ENCODE measurements around the gene NCOA1.
A peak's percentile ranks its signal among the peaks of the same experiment; 100 is the strongest.
"Not testable (repeated sequence)": the region's sequence is repeated elsewhere in the genome, so short reads cannot be mapped to it uniquely, and the experiment has no call there.

NCOA1 gene

DNA sequence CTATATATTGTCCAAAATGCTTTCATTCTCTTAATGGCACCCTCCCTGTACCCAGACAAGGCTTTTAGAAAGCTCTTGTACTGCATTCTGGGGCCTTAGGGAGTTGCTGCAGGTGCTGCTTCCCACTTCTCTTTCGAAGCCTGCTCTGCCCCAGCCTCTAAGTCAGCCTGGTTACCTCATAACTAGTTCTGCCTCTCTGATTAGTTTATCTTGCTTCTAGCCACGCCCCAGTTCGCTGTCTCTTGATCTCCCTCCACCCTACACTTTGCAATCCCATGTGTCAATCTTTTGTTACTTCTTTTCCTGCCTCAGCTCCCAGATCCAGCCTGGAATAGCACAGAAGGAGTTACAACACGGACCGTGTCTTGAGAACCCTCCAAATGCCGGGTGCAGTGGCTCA, 13.8 kb upstream of the NCOA1 start:
- no peak for DNase-seq

DNA sequence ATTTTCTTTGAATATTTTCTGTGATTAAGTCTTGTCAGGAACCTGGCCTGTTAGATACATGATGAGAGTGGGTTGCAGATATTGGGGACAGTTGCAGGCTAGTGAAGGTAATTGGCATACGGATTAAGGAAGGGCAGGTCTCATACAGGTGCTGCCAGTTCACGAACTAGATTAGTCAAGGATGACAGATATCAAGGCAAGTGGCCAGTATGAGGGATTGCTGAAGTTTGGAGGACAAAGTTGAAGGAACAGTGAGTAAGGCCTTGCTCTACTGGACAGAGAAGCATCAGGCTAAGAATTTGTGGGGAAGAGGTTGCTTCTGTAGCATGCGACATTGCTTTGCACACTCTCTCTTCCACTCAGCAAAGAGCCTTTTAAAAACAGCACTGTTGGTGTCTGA, 12.8 kb upstream of the NCOA1 start:
- DNase-seq: no peak

DNA sequence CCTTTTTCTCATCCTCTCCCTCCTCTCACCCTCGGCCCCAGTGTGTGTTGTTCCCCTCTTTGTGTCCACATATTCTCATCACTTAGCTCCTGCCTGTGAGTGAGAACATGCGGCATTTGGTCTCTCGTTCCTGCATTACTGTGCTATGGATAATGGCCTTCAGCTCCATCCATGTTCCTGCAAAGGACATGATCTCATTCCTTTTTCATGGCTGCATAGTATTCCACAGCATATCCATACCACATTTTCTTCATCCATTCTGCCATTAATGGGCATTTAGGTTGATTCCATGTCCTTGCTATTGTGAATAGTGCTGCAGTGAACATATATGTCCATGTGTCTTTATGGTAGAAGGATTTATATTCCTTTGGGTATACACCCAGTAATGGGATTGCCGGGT, 10.8 kb upstream of the NCOA1 start:
- no peak for DNase-seq

GRCh38 chr2:24482251-24482971, 8.6 kb upstream of the NCOA1 start:
- DNase-seq: peak; percentile 92 to 96 (median 92)

- no peak for DNase-seq
Measured at GRCh38 chr2:24482972-24483300, 8.1 kb upstream of the NCOA1 start.

DNA sequence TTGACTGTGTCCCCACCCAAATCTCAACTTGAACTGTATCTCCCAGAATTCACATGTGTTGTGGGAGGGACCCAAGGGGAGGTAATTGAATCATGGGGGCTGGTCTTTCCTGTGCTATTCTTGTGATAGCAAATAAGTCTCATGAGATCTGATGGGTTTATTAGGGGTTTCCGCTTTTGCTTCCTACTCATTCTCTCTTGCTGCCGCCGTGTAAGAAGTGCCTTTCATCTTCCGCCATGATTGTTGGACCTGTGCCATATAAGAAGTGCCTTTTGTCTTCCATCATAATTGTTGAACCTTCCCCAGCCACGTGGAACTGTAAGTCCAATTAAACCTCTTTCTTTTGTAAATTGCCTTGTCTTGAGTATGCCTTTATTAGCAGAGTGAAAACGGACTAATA, 6.4 kb upstream of the NCOA1 start:
- DNase-seq: not testable (repeated sequence)

DNA sequence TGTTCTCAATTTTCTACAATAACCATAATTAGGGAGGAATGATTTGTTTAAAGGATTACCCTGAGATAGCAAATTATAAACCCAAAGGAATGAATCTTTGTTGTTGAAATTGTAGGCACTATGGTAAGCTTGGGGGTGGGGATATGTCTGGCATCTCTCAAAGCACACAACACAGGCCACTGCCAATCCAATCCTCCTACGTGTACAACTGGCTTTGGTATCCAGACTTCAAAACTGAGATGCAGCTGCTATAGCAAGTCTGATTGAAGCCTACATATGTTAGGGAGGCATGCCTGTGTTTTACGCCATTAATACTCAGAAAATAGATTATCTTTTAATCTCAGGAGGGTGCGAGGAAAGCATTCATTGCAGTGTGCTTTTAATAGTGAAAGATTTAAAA, 5.9 kb upstream of the NCOA1 start:
- no peak for DNase-seq

DNA sequence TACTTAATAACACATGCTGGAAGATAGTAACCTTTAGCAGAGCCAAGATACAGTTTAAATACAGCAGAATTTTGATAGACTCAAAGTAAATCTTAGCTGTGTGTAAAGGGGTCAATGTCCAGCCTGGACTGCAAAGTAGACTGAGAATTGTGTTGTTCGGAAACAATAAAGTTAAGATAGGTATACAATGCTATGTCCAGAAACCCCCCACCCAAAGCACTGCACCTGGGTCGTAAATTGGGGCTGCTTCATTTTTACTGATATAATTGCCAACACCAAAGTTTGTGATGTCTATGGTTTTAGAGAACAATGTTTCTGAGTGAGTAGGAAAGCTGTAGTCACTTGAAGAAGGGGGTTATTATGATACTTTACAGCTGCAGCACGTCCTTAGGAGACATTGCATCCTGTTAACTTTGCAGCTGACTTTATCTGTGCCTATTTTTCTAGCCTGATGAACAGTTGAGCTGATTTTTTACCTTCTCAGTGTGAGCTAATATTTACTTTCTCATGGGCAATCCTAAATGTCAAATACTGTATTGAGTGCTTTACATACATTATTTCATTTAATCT, 4.3 kb upstream of the NCOA1 start:
- no peak for DNase-seq

DNA sequence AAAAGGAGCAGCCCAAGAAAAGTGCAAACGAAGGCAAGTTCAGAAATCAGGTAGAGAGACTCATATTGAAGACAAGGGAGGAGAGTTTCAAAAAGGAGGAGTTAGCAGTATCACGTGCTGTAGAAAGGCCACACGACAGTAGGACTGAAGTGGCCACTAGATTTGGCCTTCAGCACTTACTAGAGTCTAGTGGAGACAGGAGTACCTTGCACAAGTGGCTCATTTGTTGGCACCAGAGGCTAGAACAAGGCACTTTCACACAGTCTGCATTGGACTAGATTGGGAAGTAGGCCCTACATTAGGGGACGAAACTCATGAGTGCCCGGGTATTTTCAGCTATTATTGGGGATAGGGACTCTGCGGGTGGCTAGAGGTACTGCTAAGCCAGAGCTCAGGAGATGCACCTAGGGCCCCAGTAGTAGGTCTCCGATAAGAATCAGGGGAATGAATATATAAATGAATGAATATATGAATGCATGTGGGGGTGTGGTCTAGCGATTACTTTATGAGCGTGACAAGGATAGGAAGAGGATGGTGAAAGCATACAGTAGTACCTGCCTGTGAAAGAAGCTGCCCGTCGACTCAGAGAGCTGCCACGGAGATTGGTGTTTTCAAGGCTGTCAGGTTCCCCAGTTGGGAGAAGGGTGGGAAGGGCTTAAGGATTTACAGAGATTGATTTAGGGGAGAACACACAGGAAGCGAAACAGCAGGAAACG, 1.4 kb upstream of the NCOA1 start:
- DNase-seq: no peak

DNA sequence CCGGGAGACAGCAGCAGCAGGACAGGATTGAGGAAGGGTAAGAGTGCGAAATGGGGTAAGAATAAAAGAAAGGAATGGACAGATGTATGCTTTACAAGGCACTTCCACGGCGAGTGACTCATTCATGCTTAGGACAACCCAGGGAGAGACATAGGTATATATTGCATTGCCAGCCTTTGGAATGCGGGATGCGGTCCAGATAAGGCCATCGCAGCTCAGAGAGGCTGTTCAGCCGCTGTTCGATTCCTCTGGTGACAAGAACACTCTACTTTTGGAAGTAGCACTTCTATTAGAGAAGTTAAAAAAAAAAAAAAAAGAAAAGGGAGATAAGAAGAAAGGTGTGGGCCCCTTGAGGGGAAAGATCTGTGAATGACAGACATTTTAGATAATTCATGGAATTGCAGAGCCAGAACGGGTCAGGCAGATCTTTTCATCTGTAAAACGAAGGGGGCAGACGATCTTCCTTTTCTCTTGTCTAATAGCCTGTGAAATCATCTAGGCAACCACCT, 819 bp upstream of the NCOA1 start:
- DNase-seq: peak in 2 of 3 donors; percentile 31 to 36

- DNase-seq: peak; percentile 68 to 87 (median 75)
Measured at GRCh38 chr2:24491542-24492420, 727 bp downstream of the NCOA1 start.

DNA sequence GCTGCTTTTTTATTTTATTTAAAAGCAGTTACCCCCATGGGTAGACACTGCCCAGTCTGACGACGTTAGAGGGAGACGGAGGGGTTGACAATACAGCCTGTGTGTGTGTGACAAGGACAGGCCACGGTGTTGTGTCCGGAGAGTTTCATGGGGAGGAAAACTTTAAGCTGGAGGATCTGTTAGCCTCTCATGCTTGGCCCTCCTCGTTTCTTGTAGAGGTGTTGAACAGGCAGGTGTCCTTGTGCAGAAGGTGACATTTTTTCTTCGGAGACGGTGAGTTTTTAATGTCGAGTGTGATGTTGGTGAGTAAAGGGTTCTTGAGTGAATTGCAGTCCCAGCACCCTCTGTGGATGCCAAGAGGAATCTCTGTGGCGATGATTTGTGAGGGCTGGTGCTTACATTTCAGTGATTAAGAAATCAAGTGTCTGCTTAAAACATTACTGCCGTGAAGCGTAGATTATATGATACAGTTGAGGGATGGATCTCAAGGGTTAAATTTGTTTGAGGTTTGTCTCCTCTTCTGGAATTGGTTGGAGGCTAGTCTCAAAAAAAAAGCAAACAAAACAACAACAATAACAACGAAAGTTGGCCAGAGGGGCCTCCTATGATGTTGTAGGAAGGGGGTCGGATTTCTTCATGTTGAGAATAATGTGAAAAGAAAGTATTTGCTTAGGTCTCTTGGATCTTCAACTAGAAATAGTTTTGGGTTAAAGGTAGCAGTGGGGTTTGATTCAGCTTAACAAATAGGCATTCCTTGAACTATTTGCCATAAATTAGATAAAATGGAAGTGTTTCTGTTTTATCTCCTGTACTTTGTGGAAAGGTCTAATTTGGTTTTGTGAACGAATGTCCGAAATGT, 1.6 kb downstream of the NCOA1 start:
- DNase-seq: peak in 2 of 3 donors; percentile 20 to 33

GRCh38 chr2:24493713-24494112, 2.7 kb downstream of the NCOA1 start:
- peak; percentile 42 to 77 (median 61) for DNase-seq

DNA sequence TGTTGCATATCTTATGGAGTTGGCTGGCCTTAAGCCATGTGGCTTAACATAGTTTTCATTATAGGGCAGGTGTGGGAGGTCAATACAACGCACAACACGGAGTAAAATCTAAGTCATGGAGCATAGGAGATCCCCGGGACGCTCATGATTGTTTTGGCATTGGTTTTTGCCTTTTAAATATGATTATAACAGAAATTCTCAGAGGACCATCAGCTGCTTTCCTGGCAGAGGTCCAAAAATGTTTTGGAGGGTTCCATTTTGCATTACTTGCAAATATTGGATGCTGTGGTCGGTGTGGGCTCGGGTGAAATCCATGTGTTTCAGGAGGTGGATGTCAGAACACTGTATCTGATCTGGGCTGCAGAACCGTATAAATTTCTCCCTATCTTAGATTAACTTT, 3.4 kb downstream of the NCOA1 start:
- no peak for DNase-seq

GRCh38 chr2:24495451-24495850, 4.4 kb downstream of the NCOA1 start:
- DNase-seq: no peak

GRCh38 chr2:24496959-24497358, 5.9 kb downstream of the NCOA1 start:
- no peak for DNase-seq

- no peak for DNase-seq
Measured at GRCh38 chr2:24497685-24498084, 6.6 kb downstream of the NCOA1 start.

DNA sequence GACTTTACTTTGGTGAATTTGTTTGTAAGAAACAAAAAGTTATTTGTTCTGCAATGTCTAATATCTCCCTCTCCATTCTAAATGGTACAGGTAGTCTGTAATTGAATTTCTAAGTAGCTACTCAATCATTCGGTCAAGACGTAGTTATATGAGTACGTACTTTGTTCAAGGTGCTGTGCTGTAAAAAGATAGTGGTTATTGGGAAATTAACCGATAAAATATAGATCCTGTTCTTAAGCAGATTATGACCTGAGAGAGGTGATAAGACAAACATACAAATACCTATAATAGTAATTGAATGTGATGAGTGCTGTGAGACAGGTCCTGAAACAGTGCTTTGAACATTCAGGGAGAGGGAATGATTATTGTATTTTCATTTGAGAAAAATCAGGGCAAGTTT, 7.1 kb downstream of the NCOA1 start:
- DNase-seq: no peak

GRCh38 chr2:24501813-24502212, 10.8 kb downstream of the NCOA1 start:
- no peak for DNase-seq

DNA sequence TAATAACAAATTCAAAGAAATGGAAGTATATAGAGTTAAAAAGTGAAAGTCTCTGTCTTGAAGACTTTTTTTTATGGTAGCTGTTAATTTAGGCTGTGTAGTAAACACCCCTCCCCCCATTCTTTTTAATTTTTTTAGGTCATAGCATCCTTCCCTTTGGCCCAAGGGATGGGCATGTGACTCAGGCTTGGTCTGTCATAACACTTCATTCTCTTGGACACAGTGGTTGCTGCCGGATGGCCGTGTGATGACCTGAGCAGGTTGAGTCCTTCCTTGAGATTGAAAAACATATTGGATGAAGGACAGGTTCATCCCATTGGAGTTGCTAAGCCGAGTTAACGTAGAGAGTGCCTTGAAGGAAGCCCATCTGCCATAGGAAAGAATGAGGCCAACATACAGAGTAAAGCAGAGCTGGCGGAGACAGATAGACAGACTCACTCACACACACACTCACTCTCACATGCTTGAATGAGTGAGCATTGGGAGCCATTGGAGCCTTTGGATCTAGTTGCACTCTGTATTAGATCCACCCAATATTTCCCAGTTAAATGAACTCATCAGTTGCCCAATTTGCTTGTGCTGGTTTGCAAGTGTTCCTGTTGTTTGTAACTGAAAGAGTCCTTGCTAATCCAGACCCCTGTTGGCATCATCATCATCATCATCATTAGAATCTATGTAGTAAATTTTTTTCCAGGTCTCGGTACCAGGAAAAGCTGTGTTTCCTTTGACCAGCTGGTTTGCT, 14.7 kb downstream of the NCOA1 start:
- DNase-seq: peak; percentile 24 to 55 (median 44)

DNA sequence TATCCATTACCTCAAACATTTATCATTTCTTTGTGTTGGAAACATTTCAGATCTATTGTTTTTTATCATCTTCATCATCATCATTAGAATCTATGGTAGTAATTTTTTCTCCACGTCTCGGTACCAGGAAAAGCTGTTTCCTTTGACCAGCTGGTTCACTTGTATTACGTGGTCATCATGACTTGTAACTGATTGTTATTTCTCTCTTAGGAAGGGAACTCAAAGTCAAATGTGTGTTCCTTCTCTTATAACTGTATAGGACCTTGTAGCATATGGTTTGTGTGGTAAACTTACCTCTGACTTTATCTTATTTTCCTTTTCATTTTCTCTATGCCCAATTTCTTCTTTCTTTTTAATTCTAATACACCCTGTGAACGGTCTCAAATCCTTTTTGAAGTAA, 16.5 kb downstream of the NCOA1 start:
- peak in 2 of 3 donors; percentile 15 to 48 for DNase-seq

Measured in suppressor macrophage treated with lipopolysaccharide for 1 hour (primary cell).